DND-41 (cell line): ENCODE results near the gene PRKAG2.

ENCODE experiments used
- ATAC-seq: fragments of 200-7000 bp; cut with Tn5 transposase; 3 replicates; pipeline ENCODE4 v1.9.1; 2021; ENCODE audit warnings: low read depth; ENCODE audit not compliant: insufficient read depth
- DNase-seq: peaks from one replicate; pipeline ENCODE4 v3.0.0-alpha.2; 2020
- H2AFZ ChIP-seq: 2 replicates; pipeline ENCODE4 v1.6.0; 2012; ENCODE audit warnings: low read depth, low read length
- H3K27ac ChIP-seq: 2 replicates; pipeline ENCODE4 v1.5.1; 2012; ENCODE audit warnings: low read length, inconsistent platforms
- H3K27me3 ChIP-seq: fragments of 200-600 bp; sonication (generic); 2 replicates; pipeline ENCODE4 v1.6.0; 2012; ENCODE audit warnings: low read length, mild to moderate bottlenecking, inconsistent platforms; ENCODE audit not compliant: insufficient read depth, poor library complexity
- H3K36me3 ChIP-seq: 2 replicates; pipeline ENCODE4 v1.5.1; 2012; ENCODE audit warnings: low read length, inconsistent platforms; ENCODE audit not compliant: insufficient read depth
- H3K4me1 ChIP-seq: 2 replicates; pipeline ENCODE4 v1.5.1; 2012; ENCODE audit warnings: mild to moderate bottlenecking, low read length; ENCODE audit not compliant: insufficient read depth
- H3K4me2 ChIP-seq: 2 replicates; pipeline ENCODE4 v1.6.0; 2012; ENCODE audit warnings: mild to moderate bottlenecking, moderate library complexity, low read length, inconsistent platforms; ENCODE audit not compliant: insufficient read depth
- H3K4me3 ChIP-seq, 2 experiments: fragments of 200-600 bp in 1 of 2; shearing (Covaris generic) in 1 of 2; 2 replicates each; pipeline ENCODE4 v1.5.1; 2012 to 2016; ENCODE audit warnings: inconsistent platforms in 2 of 2, low read length in 2 of 2, mild to moderate bottlenecking in 2 of 2, low read depth in 1 of 2, moderate library complexity in 1 of 2
- H3K79me2 ChIP-seq: 2 replicates; pipeline ENCODE4 v1.6.0; 2012; ENCODE audit warnings: low read length, inconsistent platforms; ENCODE audit not compliant: insufficient read depth
- H3K9ac ChIP-seq: 2 replicates; pipeline ENCODE4 v1.6.0; 2012; ENCODE audit warnings: low read depth, mild to moderate bottlenecking, inconsistent platforms, low read length, moderate library complexity
- H3K9me3 ChIP-seq: 2 replicates; pipeline ENCODE4 v1.5.1; 2012; ENCODE audit warnings: low read length, moderate library complexity, mild to moderate bottlenecking, inconsistent platforms; ENCODE audit not compliant: insufficient read depth, severe bottlenecking
- H4K20me1 ChIP-seq: 2 replicates; pipeline ENCODE4 v1.6.0; 2012; ENCODE audit warnings: low read length; ENCODE audit not compliant: insufficient read depth
- CTCF ChIP-seq: IDR thresholded peaks from 2 replicates; pipeline ENCODE4 v1.5.1; 2012; ENCODE audit warnings: borderline replicate concordance, low read length, moderate library complexity, mild to moderate bottlenecking; ENCODE audit not compliant: poor library complexity, severe bottlenecking; ENCODE audit errors: extremely low read depth
- EZH2 ChIP-seq: IDR thresholded peaks from 3 replicates; pipeline ENCODE4 v1.6.1; 2012; ENCODE audit warnings: borderline replicate concordance, low read depth, mild to moderate bottlenecking, moderate library complexity, low read length, inconsistent platforms; ENCODE audit not compliant: severe bottlenecking

The PRKAG2 gene

GRCh38 chr7:151851145-151851751 lies 25.7 kb downstream of the PRKAG2 start:
- Histone ChIP-seq H3K9me3 (no peaks in the 10 kb centered on the region), H3K36me3 (no peaks in the 10 kb centered on the region), H2AFZ (no peak overlapping the region), H3K4me3 (no peak overlapping the region), H3K27me3 (peaks cover 10% of the 10 kb centered on the region), H3K4me2 (no peak overlapping the region), H3K4me1 (no peaks in the 10 kb centered on the region), H3K27ac (no peak overlapping the region), H3K79me2 (no peaks in the 10 kb centered on the region), H4K20me1 (no peaks in the 10 kb centered on the region), H3K9ac (no peak overlapping the region)
- DNase-seq (no peak), ATAC-seq (peak; percentile 39; the same call in 1 of the 3 replicates)
- TF ChIP-seq CTCF (no peak), EZH2 (no peak)

DNA sequence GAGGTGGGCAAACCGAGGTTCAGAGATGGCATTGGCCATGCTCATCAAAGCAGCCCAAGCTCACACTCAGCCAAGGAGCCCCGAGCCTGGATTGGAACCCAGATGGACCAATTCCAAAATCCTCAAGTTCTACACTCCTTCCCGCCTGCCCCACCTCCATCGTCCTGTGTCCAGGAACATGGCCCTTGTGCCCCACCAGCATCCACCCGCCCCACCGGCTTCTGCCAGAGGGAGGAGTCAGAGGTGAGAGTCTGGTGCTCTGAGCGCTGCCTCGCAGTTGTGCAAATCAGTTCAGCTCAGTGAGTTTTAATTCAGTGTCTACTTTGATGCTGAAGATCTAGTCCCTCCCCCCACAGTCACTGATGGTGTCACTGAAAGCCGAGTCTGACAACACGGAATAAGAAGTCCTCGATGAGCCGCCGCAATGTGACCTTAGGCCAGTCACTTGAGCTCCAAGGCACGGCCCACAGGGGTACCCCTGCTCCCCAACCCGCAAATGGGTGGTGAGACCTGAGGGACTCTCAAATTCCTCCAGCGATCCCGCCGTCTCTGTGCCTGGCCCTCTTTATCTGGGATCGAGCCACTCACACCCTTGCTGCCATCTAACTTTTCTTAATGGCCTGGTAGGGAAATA lies 26.3 kb downstream of the PRKAG2 start:
- H4K20me1 ChIP-seq: no peaks in the 10 kb centered on the region
- H3K9me3 ChIP-seq: no peaks in the 10 kb centered on the region
- H3K36me3 ChIP-seq: no peaks in the 10 kb centered on the region
- no peak overlapping the region for H2AFZ ChIP-seq
- ATAC-seq (no peak), DNase-seq (no peak)
- no peak overlapping the region for H3K9ac ChIP-seq
- H3K4me3 ChIP-seq: no peak overlapping the region
- no peaks in the 10 kb centered on the region for H3K79me2 ChIP-seq
- no peak overlapping the region for H3K27ac ChIP-seq
- no peak overlapping the region for H3K4me2 ChIP-seq
- TF ChIP-seq EZH2: no peak
- no peak for TF ChIP-seq CTCF
- H3K27me3 ChIP-seq: peaks cover 10% of the 10 kb centered on the region
- no peaks in the 10 kb centered on the region for H3K4me1 ChIP-seq

- Histone ChIP-seq H3K9me3 (no peaks in the 10 kb centered on the region), H3K36me3 (no peaks in the 10 kb centered on the region), H3K27me3 (peaks cover 10% of the 10 kb centered on the region), H3K9ac (no peak overlapping the region), H3K4me2 (no peak overlapping the region), H3K4me1 (no peaks in the 10 kb centered on the region), H3K79me2 (no peaks in the 10 kb centered on the region), H3K27ac (no peak overlapping the region), H3K4me3 (no peak overlapping the region), H4K20me1 (no peaks in the 10 kb centered on the region; the same call in 1 of the 2 replicates), H2AFZ (no peak overlapping the region)
- no peak for TF ChIP-seq EZH2
- TF ChIP-seq CTCF: no peak
- ATAC-seq (no peak), DNase-seq (no peak)
These were observed 27.0 kb downstream of the PRKAG2 start for GRCh38 chr7:151849879-151850260.
